Motor neuron (in vitro differentiated cells): ENCODE results near the gene CCDC91. TPM values are rescaled to one million over a fixed set of nuclear protein-coding genes. Genes with fewer than 3 reads are reported as not detected.

Source experiments
- ATAC-seq, 8 experiments: fragments of 200-7000 bp; cut with Tn5 transposase; replicated peaks in 6 of 8; 2 replicates each; pipeline ENCODE4 v1.8.0; 2021; ENCODE audit warnings: mild to moderate bottlenecking in 8 of 8, moderate library complexity in 8 of 8
- H3K27ac ChIP-seq, 2 donors: fragments of 250-450 bp; sonication (Bioruptor Pico); 2 replicates each; pipeline ENCODE4 v1.9.0; 2021; ENCODE audit warnings: antibody characterized with exemption in 2 of 2, mild to moderate bottlenecking in 2 of 2, moderate library complexity in 1 of 2
- H3K4me1 ChIP-seq, 2 donors: fragments of 250-450 bp; sonication (Bioruptor Pico); replicated peaks in 1 of 2; 2 replicates each; pipeline ENCODE4 v1.6.1; 2021; ENCODE audit warnings: antibody characterized with exemption in 2 of 2, mild to moderate bottlenecking in 2 of 2, moderate library complexity in 1 of 2
- H3K4me3 ChIP-seq, 5 donors: fragments of 250-450 bp; sonication (Bioruptor Pico); 2 replicates each; pipeline ENCODE4 v1.9.0; 2021; ENCODE audit warnings: antibody characterized with exemption in 5 of 5, mild to moderate bottlenecking in 5 of 5, moderate library complexity in 4 of 5
- WGBS, 10 experiments: fragments of 450-650 bp; shearing (Covaris generic); methylation state at CpG; one replicate each; pipeline ENCODE4 v1.0.0; 2022; 5-methylcytosine and 5-hydroxymethylcytosine counted together
- in situ Hi-C, 9 experiments: fragments of 400-800 bp; cut with MboI; loops; one replicate each; pipeline ENCODE4 v1.15.0; 2021; ENCODE audit warnings: low sequenced_read_pairs in 9 of 9, low pct_unique_long_range_greater_than_20kb in 2 of 9; ENCODE audit not compliant: unreplicated experiment in 9 of 9
- total RNA-seq, 8 experiments: library from RNA; unstranded; fragments of 300-600 nt; gene quantifications; 2 replicates each; pipeline versions ENCODE4 v1.2.3 to v1.2.4, GENCODE V29; 2022

The CCDC91 gene
- total RNA-seq, 8 experiments from 2014 or later, result 21.6 to 42.3 (median 30.2) TPM

DNA sequence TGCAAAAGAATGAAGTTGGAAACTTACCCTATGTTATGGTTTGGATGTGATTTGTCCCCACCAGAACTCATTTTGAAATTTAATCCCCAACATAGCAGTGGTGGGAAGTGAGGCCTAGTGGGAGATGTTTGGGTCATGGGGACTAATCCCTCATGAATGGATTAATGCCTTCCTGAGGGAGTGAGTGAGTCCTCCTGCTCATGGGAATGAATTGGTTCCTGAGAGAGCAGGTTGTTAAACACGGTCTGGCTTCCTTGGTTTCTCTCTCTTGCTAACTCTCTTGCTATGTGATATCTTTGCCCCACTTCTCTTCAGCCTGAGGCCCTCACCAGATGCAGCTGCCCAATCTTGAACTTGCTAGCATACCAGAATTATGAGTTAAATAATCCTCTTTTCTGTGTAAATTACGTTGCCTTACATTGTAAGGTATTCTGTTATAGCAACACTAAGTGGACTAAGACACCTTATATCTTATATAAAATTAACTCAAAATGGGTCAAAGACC is 22.2 kb upstream of the CCDC91 start:
- Histone ChIP-seq H3K4me3 (no peak overlapping the region), H3K4me1 (no peaks in the 10 kb centered on the region), H3K27ac (no peak overlapping the region)
- 67 to 100% (median 90%) methylated on average over 1 to 2 of the region's 2 CpGs; no CpG with 5 or more reads in 1 of the 10 experiments for WGBS, 10 experiments
- no peak for ATAC-seq
- in situ Hi-C loops, result loop anchor here in 1 of 9 experiments (25.0 kb wide), 1 partner anchor 431 kb away; no protein-coding TSS in a partner anchor

DNA sequence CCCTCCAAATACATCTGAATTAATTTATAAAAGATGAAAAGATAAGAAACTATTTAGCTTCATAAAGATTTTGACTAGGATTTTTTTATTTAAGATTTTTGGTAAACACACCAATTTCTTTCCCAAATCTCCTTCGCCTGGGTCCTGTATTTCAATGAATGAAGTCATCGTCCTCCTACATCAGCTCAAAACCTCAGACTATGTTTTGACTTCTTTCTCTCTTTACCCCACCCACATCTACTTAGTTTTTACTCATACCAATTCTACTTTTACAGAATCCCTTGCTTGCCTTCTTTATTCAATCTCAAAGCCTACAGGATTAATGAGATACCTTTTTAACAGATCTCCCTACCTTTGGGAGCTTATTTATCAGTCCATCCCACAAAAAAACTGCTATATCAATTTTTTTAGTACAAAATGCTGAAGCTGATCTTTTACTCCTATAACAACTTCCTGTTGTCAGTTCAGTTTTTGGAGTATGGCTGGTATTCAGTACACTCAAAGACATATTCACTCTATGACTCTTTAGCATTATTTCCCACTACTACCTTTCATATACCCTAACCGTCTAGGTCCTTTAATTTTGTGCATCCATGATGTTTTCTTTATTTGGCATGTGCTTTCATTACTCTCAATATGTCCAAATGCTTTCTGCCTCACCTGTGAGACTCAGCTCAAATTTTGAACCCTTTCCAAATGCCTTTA is 18.7 kb upstream of the CCDC91 start:
- H3K4me3 ChIP-seq, result no peak overlapping the region
- WGBS, 10 experiments, result 54 to 93% (median 84%) methylated on average over 2 to 3 of the region's 3 CpGs
- ATAC-seq, result no peak
- in situ Hi-C loops, result loop anchor here in 1 of 9 experiments (10.0 to 25.0 kb wide), 2 partner anchors 197 to 434 kb away; partner anchors contain the start of gene PTHLH
- H3K27ac ChIP-seq, result no peak overlapping the region
- no peaks in the 10 kb centered on the region for H3K4me1 ChIP-seq

DNA sequence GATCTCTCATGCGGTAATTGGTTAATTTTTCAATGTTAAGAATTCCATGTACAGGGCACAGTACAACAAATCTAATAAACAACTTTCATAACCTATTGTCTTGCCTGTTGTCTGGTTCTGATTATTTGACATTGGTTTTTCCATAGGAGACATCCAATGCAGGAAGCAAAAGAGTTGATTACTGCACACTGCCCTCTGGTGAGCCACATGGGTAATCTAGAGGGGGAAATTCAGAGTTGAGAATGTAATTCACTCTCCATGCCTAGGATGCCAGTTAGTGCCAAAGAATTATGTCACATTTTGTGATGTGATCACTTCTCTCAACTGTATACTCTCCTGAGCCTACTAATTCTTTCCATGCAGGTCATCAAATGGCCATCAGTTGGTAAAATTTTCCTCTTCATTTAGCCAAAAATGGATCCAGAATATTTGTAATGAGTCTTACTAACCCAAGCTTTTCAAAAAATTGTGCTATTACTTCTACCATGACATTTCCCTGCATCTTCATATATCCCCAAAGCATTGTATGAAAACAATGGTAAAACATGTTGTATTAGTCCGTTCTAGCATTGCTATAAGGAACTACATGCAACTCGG is 17.7 kb upstream of the CCDC91 start:
- ATAC-seq, result peak in 4 of 8 experiments; percentile 63 to 89 (median 74)
- Histone ChIP-seq H3K27ac (no peak overlapping the region), H3K4me3 (no peak overlapping the region), H3K4me1 (no peaks in the 10 kb centered on the region)
- whole genome bisulfite sequencing, 10 experiments, result 59 to 100% (median 83%) methylated on average over 1 to 3 of the region's 3 CpGs
- in situ Hi-C loops, result loop anchor here in 1 of 9 experiments (10.0 to 25.0 kb wide), 2 partner anchors 198 to 435 kb away; partner anchors contain the start of gene PTHLH

DNA sequence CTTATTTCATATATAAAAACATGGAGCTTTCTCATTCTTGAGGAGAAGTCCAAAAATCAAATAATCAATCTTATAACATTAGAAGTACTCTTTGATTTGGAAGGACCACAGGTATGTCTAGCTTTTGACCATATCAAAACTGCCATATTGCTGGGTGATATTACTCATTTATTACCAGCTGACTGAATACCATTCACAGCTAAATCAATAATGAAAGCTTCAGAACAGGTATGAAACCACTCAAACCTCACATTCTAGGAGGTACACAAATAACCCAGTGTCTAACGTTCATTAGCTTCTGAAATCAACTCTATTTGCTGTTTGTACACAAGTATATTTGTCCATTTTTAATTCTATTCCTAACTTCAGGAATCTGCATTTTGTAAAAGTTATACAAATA is 16.8 kb upstream of the CCDC91 start:
- no peak for ATAC-seq
- in situ Hi-C loops, result loop anchor here in 1 of 9 experiments (10.0 to 25.0 kb wide), 2 partner anchors 199 to 436 kb away; partner anchors contain the start of gene PTHLH
- no peak overlapping the region for H3K27ac ChIP-seq
- 50 to 100% (median 83%) methylated on average over 1 of the region's 1 CpG; no CpG with 5 or more reads in 1 of the 10 experiments for WGBS, 10 experiments
- no peak overlapping the region for H3K4me3 ChIP-seq
- no peaks in the 10 kb centered on the region for H3K4me1 ChIP-seq

DNA sequence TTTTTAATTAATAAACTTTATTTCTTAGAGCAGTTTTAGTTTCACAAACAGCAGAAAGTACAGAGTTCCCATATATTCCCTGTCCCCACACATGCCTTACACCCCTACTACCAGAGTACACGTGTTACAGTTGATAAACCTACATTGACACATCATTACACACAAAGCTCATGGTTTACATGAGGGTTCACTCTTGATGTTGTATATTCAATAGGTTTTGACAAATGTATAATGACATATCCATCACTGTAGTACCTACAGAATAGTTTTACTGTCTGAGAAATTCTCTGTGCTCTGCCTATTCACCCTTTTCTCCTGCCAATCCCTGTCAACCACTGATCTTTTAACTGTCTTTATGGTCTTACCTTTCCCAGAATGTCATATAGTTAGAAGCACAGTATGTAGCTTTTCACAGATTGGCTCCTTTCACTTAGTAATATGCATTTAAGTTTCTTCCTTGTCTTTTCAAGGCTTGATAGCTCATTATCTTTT is 15.1 kb upstream of the CCDC91 start:
- H3K4me1 ChIP-seq, result no peaks in the 10 kb centered on the region
- 0 to 100% (median 43%) methylated on average over 1 of the region's 1 CpG; no CpG with 5 or more reads in 3 of the 10 experiments for WGBS, 10 experiments
- in situ Hi-C loops, result loop anchor here in 1 of 9 experiments (10.0 to 25.0 kb wide), 2 partner anchors 200 to 812 kb away; partner anchors contain the start of gene PTHLH
- no peak for ATAC-seq
- no peak overlapping the region for H3K27ac ChIP-seq
- no peak overlapping the region for H3K4me3 ChIP-seq

DNA sequence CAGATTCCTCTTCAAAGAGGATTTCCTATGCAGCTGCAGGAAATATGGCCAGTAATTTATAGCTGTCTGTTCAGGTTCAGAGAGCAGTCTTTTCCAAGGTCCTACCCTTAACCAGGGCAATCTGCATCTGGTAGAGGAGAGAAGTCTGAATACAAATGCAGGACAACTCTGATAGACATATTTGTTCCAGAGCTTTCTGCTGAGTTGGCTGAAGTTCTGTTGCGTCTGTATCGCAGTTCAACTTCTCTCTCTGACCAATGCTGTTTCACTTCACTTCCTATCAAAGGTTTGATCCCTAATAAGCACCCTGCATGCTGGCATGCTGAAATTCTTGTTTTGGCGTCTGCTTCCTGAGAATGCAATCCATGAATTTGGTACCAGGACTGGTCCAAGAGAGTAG is 14.0 kb upstream of the CCDC91 start:
- Histone ChIP-seq H3K4me3 (no peak overlapping the region), H3K4me1 (no peaks in the 10 kb centered on the region), H3K27ac (no peak overlapping the region)
- in situ Hi-C loops, result loop anchor here in 1 of 9 experiments (10.0 to 25.0 kb wide), 2 partner anchors 201 to 811 kb away; partner anchors contain the start of gene PTHLH
- ATAC-seq, result no peak
- 80 to 100% (median 94%) methylated on average over 1 to 3 of the region's 3 CpGs; no CpG with 5 or more reads in 3 of the 10 experiments for WGBS, 10 experiments

DNA sequence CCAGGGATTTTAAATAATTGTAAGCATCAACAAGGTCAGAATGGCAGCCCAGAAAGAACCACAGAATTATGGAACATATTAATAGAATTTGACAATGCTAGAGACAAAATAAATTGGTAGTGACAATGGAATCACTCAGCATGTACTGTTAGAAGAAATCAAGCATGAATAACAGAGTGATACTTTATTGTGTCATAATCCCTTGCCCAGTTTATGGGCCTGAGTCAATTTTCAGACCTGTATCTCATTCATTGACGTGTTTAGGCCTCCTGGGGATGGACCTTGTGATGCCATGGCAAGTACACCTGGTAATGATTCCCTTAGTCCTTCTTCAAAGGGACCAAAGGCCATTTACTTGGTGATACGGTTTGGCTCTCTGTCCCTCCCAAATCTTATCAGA is 12.8 kb upstream of the CCDC91 start:
- in situ Hi-C loops, result loop anchor here in 1 of 9 experiments (10.0 to 25.0 kb wide), 2 partner anchors 203 to 810 kb away; partner anchors contain the start of gene PTHLH
- no peak for ATAC-seq
- 14 to 83% (median 55%) methylated on average over 1 to 2 of the region's 2 CpGs; no CpG with 5 or more reads in 4 of the 10 experiments for WGBS, 10 experiments
- Histone ChIP-seq H3K4me3 (no peak overlapping the region), H3K27ac (no peak overlapping the region), H3K4me1 (no peaks in the 10 kb centered on the region)

DNA sequence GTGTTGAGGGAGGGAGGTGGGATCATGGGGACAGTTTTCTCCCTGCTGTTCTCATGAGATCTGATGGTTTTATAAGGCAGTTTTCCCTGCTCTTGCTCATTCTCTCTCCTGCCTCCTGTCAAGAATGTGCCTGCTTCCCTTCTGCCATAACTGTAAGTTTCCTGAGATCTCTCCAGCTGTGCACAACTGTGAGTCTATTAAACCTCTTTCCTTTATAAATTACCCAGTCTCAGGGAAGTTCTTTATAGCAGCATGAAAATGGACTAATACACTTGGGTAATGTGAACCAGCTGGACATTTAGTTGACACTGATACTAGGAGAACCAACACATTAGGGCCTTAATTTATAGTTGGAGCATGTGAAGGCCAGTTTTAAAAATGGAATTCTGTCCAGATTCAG is 12.4 kb upstream of the CCDC91 start:
- no peak overlapping the region for H3K4me3 ChIP-seq
- H3K4me1 ChIP-seq, result no peaks in the 10 kb centered on the region
- in situ Hi-C loops, result loop anchor here in 1 of 9 experiments (10.0 to 25.0 kb wide), 2 partner anchors 203 to 809 kb away; partner anchors contain the start of gene PTHLH
- H3K27ac ChIP-seq, result no peak overlapping the region
- ATAC-seq, result no peak

DNA sequence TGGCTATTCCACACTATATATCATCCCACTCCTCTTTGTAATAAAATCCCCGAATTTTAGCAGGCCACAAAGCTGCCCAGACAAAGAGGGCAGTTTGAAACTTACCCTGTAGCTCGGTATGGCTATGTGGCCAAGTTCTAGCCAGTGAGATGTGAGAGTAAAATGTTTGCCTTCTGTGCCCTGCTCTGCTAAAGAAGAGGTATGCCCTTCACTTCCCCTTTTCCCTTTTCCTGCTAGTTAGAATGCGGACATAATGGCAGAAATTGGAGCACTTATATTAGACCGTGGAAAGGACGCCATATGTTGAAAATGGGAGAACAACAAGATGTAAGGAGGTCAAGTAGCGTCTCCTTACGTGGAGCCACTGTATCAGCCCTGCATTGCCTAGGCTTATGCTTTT is 11.5 kb upstream of the CCDC91 start:
- no peak for ATAC-seq
- WGBS, 10 experiments, result 60 to 100% (median 90%) methylated on average over 1 to 7 of the region's 7 CpGs
- in situ Hi-C loops, result loop anchor here in 1 of 9 experiments (10.0 to 25.0 kb wide), 2 partner anchors 204 to 809 kb away; partner anchors contain the start of gene PTHLH
- H3K27ac ChIP-seq, result no peak overlapping the region
- H3K4me1 ChIP-seq, result no peaks in the 10 kb centered on the region
- H3K4me3 ChIP-seq, result no peak overlapping the region

DNA sequence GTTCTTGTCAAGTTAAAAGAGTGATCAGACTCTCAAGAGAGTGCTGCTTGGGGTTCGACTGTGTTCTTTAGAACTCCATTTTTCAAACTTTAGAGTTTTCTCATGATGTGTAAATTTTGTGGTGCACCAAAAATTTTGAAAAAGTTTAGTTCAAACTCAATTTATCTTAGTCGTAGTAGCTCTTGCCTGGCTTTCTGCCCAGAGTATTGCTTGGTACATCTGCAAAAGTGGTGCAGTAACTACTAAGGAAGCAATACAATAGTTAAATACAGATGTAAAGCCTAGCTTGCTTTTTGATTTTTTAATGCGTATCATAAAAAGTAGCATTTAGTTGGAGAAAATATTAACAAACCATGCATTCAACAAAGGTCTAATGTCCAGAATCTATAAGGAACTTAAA is 9.5 kb upstream of the CCDC91 start:
- ATAC-seq, result no peak

DNA sequence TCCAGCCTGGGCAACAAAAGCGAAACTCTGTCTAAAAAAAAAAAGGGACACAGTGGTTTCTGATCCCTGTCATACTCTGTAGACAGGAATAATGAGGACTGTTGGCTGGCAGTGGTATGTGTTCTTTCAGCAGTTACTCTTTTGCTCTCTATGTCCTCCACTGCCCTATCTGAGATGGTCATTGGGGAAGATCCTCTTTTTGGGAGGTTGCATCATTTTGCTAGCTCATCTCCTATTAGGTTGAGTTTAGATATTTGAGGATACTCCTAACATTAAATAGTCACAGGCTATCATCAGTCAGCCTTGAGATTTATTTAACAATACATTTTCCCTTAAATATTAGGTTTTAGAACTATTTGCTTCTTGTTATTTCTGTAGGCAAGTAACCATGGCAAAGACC is 5.9 kb upstream of the CCDC91 start:
- H3K4me1 ChIP-seq, result no peaks in the 10 kb centered on the region
- no peak overlapping the region for H3K4me3 ChIP-seq
- ATAC-seq, result no peak
- 60 to 100% methylated on average over 1 of the region's 1 CpG; no CpG with 5 or more reads in 8 of the 10 experiments for WGBS, 10 experiments
- in situ Hi-C loops, result loop anchor here in 1 of 9 experiments (25.0 kb wide), 1 partner anchor 803 kb away; no protein-coding TSS in a partner anchor
- no peak overlapping the region for H3K27ac ChIP-seq

More for the DNA sequence above, 9.5 kb upstream of the CCDC91 start:
- Histone ChIP-seq H3K4me3 (no peak overlapping the region), H3K4me1 (no peaks in the 10 kb centered on the region), H3K27ac (no peak overlapping the region)
- in situ Hi-C loops, result loop anchor here in 1 of 9 experiments (25.0 kb wide), 1 partner anchor 807 kb away; no protein-coding TSS in a partner anchor
- WGBS, 10 experiments, result 40 to 100% (median 80%) methylated on average over 1 to 3 of the region's 3 CpGs

DNA sequence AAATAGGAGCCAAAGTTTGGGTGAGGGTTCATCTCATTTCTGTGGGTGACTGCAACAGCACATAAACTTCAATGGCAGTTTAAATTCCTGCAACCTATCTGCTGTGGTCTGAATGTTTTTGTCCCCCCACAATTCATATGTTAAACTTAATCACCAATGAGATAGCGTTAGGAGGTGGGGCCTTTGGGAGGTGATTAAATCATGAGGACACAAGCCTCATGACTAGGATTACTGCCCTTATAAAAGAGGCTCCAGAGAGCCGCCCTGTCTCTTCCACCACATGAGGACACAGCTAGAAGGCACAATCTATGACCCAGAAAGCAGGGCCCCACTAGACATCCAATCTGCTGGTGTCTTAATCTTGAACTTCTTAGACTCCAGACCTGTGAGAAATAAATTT is 3.8 kb upstream of the CCDC91 start:
- H3K4me3 ChIP-seq, result no peak overlapping the region
- 0 to 100% (median 29%) methylated on average over 1 to 2 of the region's 2 CpGs; no CpG with 5 or more reads in 3 of the 10 experiments for WGBS, 10 experiments
- in situ Hi-C loops, result loop anchor here in 1 of 9 experiments (25.0 kb wide), 1 partner anchor 801 kb away; no protein-coding TSS in a partner anchor
- no peak overlapping the region for H3K27ac ChIP-seq
- peaks cover 0 to 7% of the 10 kb centered on the region in 2 donors for H3K4me1 ChIP-seq
- ATAC-seq, result no peak
